HEK293T (cell line): ENCODE data around the gene SLC35E1.

Source experiments
- CTCF ChIA-PET: fragments of 350-600 bp; formaldehyde crosslinking; extraction: SDS; loops from one replicate; lab custom pipeline; 2021; ENCODE audit warnings: antibody characterized with exemption, inconsistent platforms; lab: Yijun Ruan, JAX
- POLR2A ChIA-PET: fragments of 350-600 bp; formaldehyde crosslinking; extraction: SDS; loops from one replicate; lab custom pipeline; 2020; ENCODE audit warnings: antibody characterized with exemption, inconsistent platforms; lab: Yijun Ruan, JAX
- DNase-seq: peaks from one replicate; pipeline ENCODE4 v3.0.0; 2012; ENCODE audit warnings: mixed read lengths; ENCODE audit errors: extremely low spot score
- ARNT ChIP-seq: fragments of 450-650 bp; IDR thresholded peaks from 2 replicates; pipeline ENCODE4 v1.6.1; 2017; ENCODE audit warnings: mild to moderate bottlenecking
- BHLHE40 ChIP-seq: fragments of 450-650 bp; IDR thresholded peaks from 2 replicates; pipeline ENCODE4 v1.6.1; 2016; ENCODE audit warnings: mild to moderate bottlenecking, moderate library complexity, borderline replicate concordance
- CTBP1 ChIP-seq: fragments of 450-650 bp; IDR thresholded peaks from 2 replicates; pipeline ENCODE4 v1.6.1; 2016; ENCODE audit warnings: borderline replicate concordance
- ELF4 ChIP-seq: fragments of 450-650 bp; IDR thresholded peaks from 2 replicates; pipeline ENCODE4 v1.6.1; 2017; ENCODE audit warnings: antibody characterized with exemption
- FOXA1 ChIP-seq: fragments of 450-650 bp; IDR thresholded peaks from 2 replicates; pipeline ENCODE4 v1.6.1; 2016; ENCODE audit warnings: mild to moderate bottlenecking
- FOXK2 ChIP-seq: fragments of 450-650 bp; IDR thresholded peaks from 2 replicates; pipeline ENCODE4 v1.6.1; 2016; ENCODE audit warnings: mild to moderate bottlenecking
- FOXM1 ChIP-seq: fragments of 450-650 bp; IDR thresholded peaks from 2 replicates; pipeline ENCODE4 v1.6.1; 2017; ENCODE audit warnings: mild to moderate bottlenecking, borderline replicate concordance
- HDGF ChIP-seq: fragments of 450-650 bp; IDR thresholded peaks from 2 replicates; pipeline ENCODE4 v1.6.1; 2017; ENCODE audit warnings: antibody characterized with exemption, borderline replicate concordance
- L3MBTL2 ChIP-seq: fragments of 450-650 bp; conservative IDR thresholded peaks from 2 replicates; pipeline ENCODE4 v1.6.1; 2016; ENCODE audit warnings: mild to moderate bottlenecking
- LEF1 ChIP-seq: fragments of 450-650 bp; IDR thresholded peaks from 2 replicates; pipeline ENCODE4 v1.6.1; 2017; ENCODE audit warnings: mild to moderate bottlenecking, borderline replicate concordance
- NFRKB ChIP-seq: fragments of 450-650 bp; IDR thresholded peaks from 2 replicates; pipeline ENCODE4 v1.6.1; 2016; ENCODE audit warnings: mild to moderate bottlenecking, moderate library complexity
- PKNOX1 ChIP-seq: fragments of 450-650 bp; IDR thresholded peaks from 2 replicates; pipeline ENCODE4 v1.6.1; 2016
- SP1 ChIP-seq: fragments of 450-650 bp; IDR thresholded peaks from 2 replicates; pipeline ENCODE4 v1.6.1; 2017
- SUZ12 ChIP-seq: fragments of 450-650 bp; IDR thresholded peaks from 2 replicates; pipeline ENCODE4 v1.6.1; 2016; ENCODE audit warnings: mild to moderate bottlenecking
- TARDBP ChIP-seq: fragments of 450-650 bp; IDR thresholded peaks from 2 replicates; pipeline ENCODE4 v1.6.1; 2016
- ZNF384 ChIP-seq: fragments of 450-650 bp; IDR thresholded peaks from 2 replicates; pipeline ENCODE4 v1.6.1; 2016

The SLC35E1 gene

GRCh38 chr19:16587833-16588823, 15.9 kb upstream of the SLC35E1 start:
- DNase-seq: no peak
- POLR2A ChIA-PET: interaction anchor here (0.7 to 1.7 kb wide), 2 partner anchors 15 to 16 kb away, joined by 3 to 6 read pairs; partner anchors contain the start of gene SLC35E1
- TF ChIP-seq LEF1: no peak
- CTCF ChIA-PET: no interaction called here

GRCh38 chr19:16586991-16587832, 15.0 kb upstream of the SLC35E1 start:
- DNase-seq: no peak
- POLR2A ChIA-PET: interaction anchor here (0.6 to 1.7 kb wide), 3 partner anchors 15 to 41 kb away, joined by 3 to 6 read pairs (median 3); partner anchors contain the start of genes MED26 and SLC35E1
- TF ChIP-seq LEF1: no peak
- no peak for TF ChIP-seq L3MBTL2
- TF ChIP-seq TARDBP: no peak
- no peak for TF ChIP-seq BHLHE40
- TF ChIP-seq PKNOX1: no peak
- TF ChIP-seq HDGF: no peak
- TF ChIP-seq FOXM1: no peak
- no peak for TF ChIP-seq FOXA1
- TF ChIP-seq NFRKB: no peak
- TF ChIP-seq FOXK2: no peak
- TF ChIP-seq ELF4: no peak
- TF ChIP-seq ARNT: no peak
- no peak for TF ChIP-seq SUZ12
- TF ChIP-seq CTBP1: no peak
- TF ChIP-seq ZNF384: no peak
- no peak for TF ChIP-seq SP1
- CTCF ChIA-PET: no interaction called here

- CTCF ChIA-PET: no interaction called here
- POLR2A ChIA-PET: interaction anchor here (1.7 kb wide), 1 partner anchor 14 kb away, joined by 6 read pairs; the partner anchor contains the start of gene SLC35E1
- DNase-seq: no peak
Observed at GRCh38 chr19:16586477-16586871, 14.3 kb upstream of the SLC35E1 start.

GRCh38 chr19:16585808-16586476, 13.7 kb upstream of the SLC35E1 start:
- TF ChIP-seq ZNF384: no peak
- TF ChIP-seq FOXK2: no peak
- TF ChIP-seq TARDBP: no peak
- no peak for TF ChIP-seq ELF4
- TF ChIP-seq FOXM1: no peak
- no peak for TF ChIP-seq ARNT
- no peak for TF ChIP-seq PKNOX1
- TF ChIP-seq CTBP1: no peak
- TF ChIP-seq NFRKB: no peak
- ChIA-PET CTCF (no interaction called here), POLR2A (no interaction called here)
- no peak for DNase-seq

More at GRCh38 chr19:16586477-16586871, 14.3 kb upstream of the SLC35E1 start:
- TF ChIP-seq BHLHE40: no peak
- TF ChIP-seq LEF1: no peak
- no peak for TF ChIP-seq SUZ12
- no peak for TF ChIP-seq FOXK2
- TF ChIP-seq HDGF: no peak
- no peak for TF ChIP-seq TARDBP
- TF ChIP-seq L3MBTL2: no peak
- no peak for TF ChIP-seq SP1
- no peak for TF ChIP-seq ARNT
- no peak for TF ChIP-seq ZNF384
- TF ChIP-seq FOXA1: no peak
- no peak for TF ChIP-seq PKNOX1
- no peak for TF ChIP-seq NFRKB
- TF ChIP-seq FOXM1: no peak
- TF ChIP-seq ELF4: no peak
- TF ChIP-seq CTBP1: no peak

GRCh38 chr19:16585094-16585801, 13.0 kb upstream of the SLC35E1 start:
- no peak for DNase-seq
- POLR2A ChIA-PET: interaction anchor here (0.9 to 2.2 kb wide), 5 partner anchors 8 to 44 kb away, joined by 3 to 10 read pairs (median 4); partner anchors contain the start of genes MED26 and SLC35E1
- TF ChIP-seq SP1 (no peak), ZNF384 (no peak), NFRKB (no peak), FOXM1 (no peak), ARNT (no peak), TARDBP (no peak), ELF4 (no peak), SUZ12 (no peak), BHLHE40 (no peak), LEF1 (no peak), L3MBTL2 (no peak), FOXA1 (no peak), CTBP1 (no peak), HDGF (no peak)
- CTCF ChIA-PET: interaction anchor here (1.0 kb wide), 1 partner anchor 12 kb away, joined by 6 read pairs; the partner anchor contains the start of gene SLC35E1
